Gastroesophageal sphincter (tissue), 4 donors: ENCODE results near the gene TBX1. TPM values are rescaled to one million over a fixed set of nuclear protein-coding genes. Genes with fewer than 3 reads are reported as not detected.

Experiments used
- ATAC-seq: fragments of 150-250 bp; one replicate; pipeline ENCODE4 v1.9.1; 2016; ENCODE audit warnings: mild to moderate bottlenecking, moderate library complexity
- H3K27ac ChIP-seq, 4 donors: fragments of 200-600 bp; sonication (generic) in 3 of 4; 1 replicate in 3 of 4; 2 replicates in 1 of 4; pipeline ENCODE4 v1.5.1; 2016 to 2019
- H3K27me3 ChIP-seq: fragments of 200-600 bp; sonication (generic); one replicate; pipeline ENCODE4 v1.5.1; 2019
- H3K36me3 ChIP-seq, 2 donors: fragments of 200-600 bp; sonication (generic); one replicate each; pipeline ENCODE4 v1.5.1; 2019; ENCODE audit warnings: control low read depth in 1 of 2
- H3K4me1 ChIP-seq, 3 donors: fragments of 200-600 bp; sonication (generic); 1 replicate in 2 of 3; 2 replicates in 1 of 3; pipeline ENCODE4 v1.5.1; 2016 to 2019; ENCODE audit warnings: control low read depth in 2 of 3
- H3K4me3 ChIP-seq, 2 donors: fragments of 200-600 bp; sonication (generic); one replicate each; pipeline ENCODE4 v1.5.1; 2019; ENCODE audit warnings: mild to moderate bottlenecking in 1 of 2, moderate library complexity in 1 of 2
- H3K9me3 ChIP-seq, 3 donors: fragments of 200-600 bp; sonication (generic); one replicate each; pipeline ENCODE4 v1.5.1; 2017 to 2019; ENCODE audit warnings: control low read depth in 2 of 3
- EP300 ChIP-seq: sonication (generic); formaldehyde crosslinking; IDR thresholded peaks from one replicate; pipeline ENCODE4 v1.6.1; 2017; ENCODE audit warnings: antibody characterized with exemption, mild to moderate bottlenecking
- POLR2A ChIP-seq, 2 donors: fragments of 450-650 bp; IDR thresholded peaks; one replicate each; pipeline ENCODE4 v1.6.1; 2017; ENCODE audit warnings: antibody characterized with exemption in 2 of 2, mild to moderate bottlenecking in 2 of 2, moderate library complexity in 1 of 2
- POLR2AphosphoS5 ChIP-seq: sonication (generic); formaldehyde crosslinking; IDR thresholded peaks from one replicate; pipeline ENCODE4 v1.6.1; 2017; ENCODE audit warnings: antibody characterized with exemption
- WGBS, 2 donors: methylation state at CpG; one replicate each; pipeline ENCODE4 v1.1.5; 2018; ENCODE audit warnings: low coverage in 1 of 2; 5-methylcytosine and 5-hydroxymethylcytosine counted together
- total RNA-seq, 4 donors: library from RNA; depleted of rRNA; stranded (reverse); fragments of >200 nt; gene quantifications; one replicate each; pipeline ENCODE4 v1.1.0, GENCODE V29; 2016
- TF ChIP-seq, protein P1 (sequence below), 4 experiments: fragments of 200-600 bp in 2 of 4; fragments of 450-650 bp in 2 of 4; sonication (generic) in 1 of 4; IDR thresholded peaks; one replicate each; pipeline ENCODE4 v1.5.1; 2017 to 2019; ENCODE audit warnings: antibody characterized with exemption in 4 of 4, mild to moderate bottlenecking in 2 of 4, moderate library complexity in 2 of 4

TBX1 gene
- total RNA-seq, 4 donors from 2014 or later: 0.31 to 2.7 (median 1.2) TPM

DNA sequence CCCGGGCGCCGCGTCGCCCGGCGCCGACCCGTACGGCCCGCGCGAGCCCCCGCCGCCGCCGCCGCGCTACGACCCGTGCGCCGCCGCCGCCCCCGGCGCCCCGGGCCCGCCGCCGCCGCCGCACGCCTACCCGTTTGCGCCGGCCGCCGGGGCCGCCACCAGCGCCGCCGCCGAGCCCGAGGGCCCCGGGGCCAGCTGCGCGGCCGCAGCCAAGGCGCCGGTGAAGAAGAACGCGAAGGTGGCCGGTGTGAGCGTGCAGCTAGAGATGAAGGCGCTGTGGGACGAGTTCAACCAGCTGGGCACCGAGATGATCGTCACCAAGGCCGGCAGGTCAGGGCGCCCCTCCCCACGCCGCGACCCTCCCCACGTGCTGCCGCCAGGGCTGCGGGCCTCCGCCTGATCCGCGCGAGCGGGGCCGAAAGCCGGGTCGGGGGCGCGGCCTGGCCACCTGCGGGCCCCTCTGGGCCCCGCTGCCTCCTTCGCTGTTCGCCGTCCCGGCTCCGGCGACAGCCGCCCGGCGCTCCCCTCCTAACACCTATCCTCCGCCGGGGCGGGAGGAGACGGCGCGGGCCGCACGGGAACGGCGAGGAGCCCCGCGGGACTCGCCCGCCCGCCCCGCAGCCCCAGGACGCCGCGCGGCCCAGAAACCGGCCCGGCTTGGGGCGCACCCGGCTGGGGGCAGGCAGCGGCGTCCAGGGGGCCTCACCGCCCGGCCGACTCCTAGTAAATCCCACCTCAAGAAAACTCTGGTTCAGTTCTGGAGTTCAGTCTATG lies 560 bp downstream of the TBX1 start:
- no peaks in the 10 kb centered on the region for H3K36me3 ChIP-seq
- H3K4me3 ChIP-seq: peak overlapping the region in 1 of 2 donors; percentile 37
- H3K27ac ChIP-seq: no peak overlapping the region

DNA sequence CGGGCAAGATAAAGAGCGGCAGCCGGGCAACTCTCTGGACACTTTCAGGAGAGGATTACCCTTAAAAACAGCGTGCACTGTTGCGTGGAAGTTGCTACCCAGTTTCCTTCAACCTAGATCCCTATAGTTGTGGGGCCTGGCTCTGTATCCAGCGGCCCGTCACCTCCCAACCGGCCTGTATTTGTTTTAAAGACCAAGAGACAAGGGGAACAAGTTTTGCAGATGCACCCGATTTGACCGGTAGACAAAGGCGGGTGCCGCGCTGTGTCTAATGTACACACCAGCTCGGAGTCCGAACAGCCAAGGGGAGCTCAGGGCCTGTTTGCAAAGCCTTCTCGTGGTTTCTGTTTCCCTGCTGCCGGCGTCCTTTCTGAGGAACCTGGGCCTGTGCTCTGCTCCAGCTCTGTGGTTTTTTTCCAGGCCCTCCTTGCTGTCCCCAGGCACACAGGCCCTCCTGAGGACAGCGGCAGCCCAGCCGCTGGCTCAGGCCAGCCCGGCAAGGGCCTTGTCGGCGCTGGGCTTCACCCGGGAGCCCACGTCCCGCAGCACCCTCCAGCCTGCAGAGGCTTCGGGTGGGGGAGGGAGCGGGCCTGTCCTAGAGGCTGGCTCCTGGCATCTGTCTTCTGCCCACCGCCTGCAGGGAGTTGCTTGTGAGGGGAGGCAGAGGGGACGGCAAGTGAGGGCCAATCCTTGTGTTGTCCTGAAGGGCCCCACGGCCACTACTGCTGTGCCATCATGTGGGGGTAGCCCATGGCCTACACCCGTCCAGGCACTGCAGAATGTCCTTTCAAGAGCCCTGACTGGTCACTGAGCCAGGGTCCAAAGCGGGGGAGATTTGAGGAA lies 1.4 kb downstream of the TBX1 start:
- Histone ChIP-seq H3K36me3 (no peaks in the 10 kb centered on the region), H3K27ac (no peak overlapping the region), H3K27me3 (peaks cover 95% of the 10 kb centered on the region), H3K4me3 (peak overlapping the region in 1 of 2 donors; percentile 37), H3K9me3 (no peaks in the 10 kb centered on the region), H3K4me1 (peaks cover 0 to 52% (median 9%) of the 10 kb centered on the region in 3 donors)
- 89 to 90% methylated on average over 2 to 5 of the region's 33 CpGs for WGBS, 2 donors
- TF ChIP-seq POLR2A (IDR thresholded peaks at IDR 0.05) (no peak), EP300 (no peak), POLR2AphosphoS5 (no peak)
- TF ChIP-seq, protein P1, sequence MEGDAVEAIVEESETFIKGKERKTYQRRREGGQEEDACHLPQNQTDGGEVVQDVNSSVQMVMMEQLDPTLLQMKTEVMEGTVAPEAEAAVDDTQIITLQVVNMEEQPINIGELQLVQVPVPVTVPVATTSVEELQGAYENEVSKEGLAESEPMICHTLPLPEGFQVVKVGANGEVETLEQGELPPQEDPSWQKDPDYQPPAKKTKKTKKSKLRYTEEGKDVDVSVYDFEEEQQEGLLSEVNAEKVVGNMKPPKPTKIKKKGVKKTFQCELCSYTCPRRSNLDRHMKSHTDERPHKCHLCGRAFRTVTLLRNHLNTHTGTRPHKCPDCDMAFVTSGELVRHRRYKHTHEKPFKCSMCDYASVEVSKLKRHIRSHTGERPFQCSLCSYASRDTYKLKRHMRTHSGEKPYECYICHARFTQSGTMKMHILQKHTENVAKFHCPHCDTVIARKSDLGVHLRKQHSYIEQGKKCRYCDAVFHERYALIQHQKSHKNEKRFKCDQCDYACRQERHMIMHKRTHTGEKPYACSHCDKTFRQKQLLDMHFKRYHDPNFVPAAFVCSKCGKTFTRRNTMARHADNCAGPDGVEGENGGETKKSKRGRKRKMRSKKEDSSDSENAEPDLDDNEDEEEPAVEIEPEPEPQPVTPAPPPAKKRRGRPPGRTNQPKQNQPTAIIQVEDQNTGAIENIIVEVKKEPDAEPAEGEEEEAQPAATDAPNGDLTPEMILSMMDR (IDR thresholded peaks at IDR 0.05): no peak
- ATAC-seq: no peak

More for the DNA sequence above, 560 bp downstream of the TBX1 start:
- peaks cover 0 to 52% (median 14%) of the 10 kb centered on the region in 3 donors for H3K4me1 ChIP-seq
- ATAC-seq: no peak
- H3K27me3 ChIP-seq: peaks cover 95% of the 10 kb centered on the region
- no CpG with 5 or more reads among the region's 117 CpGs for WGBS, 2 donors
- no peak for TF ChIP-seq EP300
- TF ChIP-seq, protein P1 (IDR thresholded peaks at IDR 0.05): no peak
- TF ChIP-seq POLR2AphosphoS5: no peak
- no peak for TF ChIP-seq POLR2A (IDR thresholded peaks at IDR 0.05)
- H3K9me3 ChIP-seq: no peaks in the 10 kb centered on the region

DNA sequence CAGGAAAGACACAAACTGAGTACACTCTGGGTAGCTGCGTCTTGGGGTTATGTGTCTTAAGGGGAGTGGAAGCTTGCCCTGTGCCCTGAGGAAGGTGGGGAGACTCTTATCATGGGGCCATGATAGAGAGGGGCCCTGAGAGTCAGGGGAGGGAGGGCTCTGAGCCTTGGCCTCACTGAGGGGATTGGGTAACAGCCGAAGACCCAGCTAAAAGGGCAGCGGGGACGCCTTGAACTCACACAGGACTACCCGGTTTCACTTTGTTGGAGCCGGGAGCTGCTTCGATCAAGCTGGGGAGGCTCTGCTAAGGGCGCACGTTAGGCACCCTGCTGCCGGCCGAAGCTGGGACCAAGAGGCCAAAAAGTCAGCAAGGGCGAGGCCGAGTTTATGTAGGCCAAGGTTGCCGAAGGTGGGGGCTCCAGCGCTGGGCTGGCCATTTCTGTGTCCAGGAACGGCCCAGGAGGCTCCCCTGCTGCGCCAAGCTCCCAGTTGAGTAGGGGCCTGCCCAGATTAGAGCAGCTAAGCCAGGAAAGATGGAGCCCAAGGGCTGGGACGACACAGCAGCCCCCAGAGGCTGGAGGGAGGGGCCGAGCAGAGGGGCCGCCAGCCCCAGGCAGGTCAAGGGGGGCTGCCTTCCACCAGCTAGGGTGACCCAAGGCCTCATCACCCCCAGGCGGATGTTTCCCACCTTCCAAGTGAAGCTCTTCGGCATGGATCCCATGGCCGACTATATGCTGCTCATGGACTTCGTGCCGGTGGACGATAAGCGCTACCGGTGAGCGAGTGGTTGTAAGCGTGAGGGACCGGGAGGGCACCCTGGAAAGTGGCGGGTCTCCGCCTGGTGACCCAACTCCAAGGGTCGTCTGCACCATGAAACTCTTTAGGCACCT lies 2.2 kb downstream of the TBX1 start:
- WGBS, 2 donors: 60 to 88% methylated on average over 1 to 4 of the region's 34 CpGs
- no peaks in the 10 kb centered on the region for H3K36me3 ChIP-seq
- no peak for TF ChIP-seq POLR2A (IDR thresholded peaks at IDR 0.05)
- TF ChIP-seq, protein P1 (IDR thresholded peaks at IDR 0.05): no peak
- ATAC-seq: no peak
- no peaks in the 10 kb centered on the region for H3K9me3 ChIP-seq
- H3K4me1 ChIP-seq: peaks cover 0 to 55% (median 9%) of the 10 kb centered on the region in 3 donors
- H3K4me3 ChIP-seq: no peak overlapping the region
- H3K27me3 ChIP-seq: peaks cover 95% of the 10 kb centered on the region
- no peak overlapping the region for H3K27ac ChIP-seq

DNA sequence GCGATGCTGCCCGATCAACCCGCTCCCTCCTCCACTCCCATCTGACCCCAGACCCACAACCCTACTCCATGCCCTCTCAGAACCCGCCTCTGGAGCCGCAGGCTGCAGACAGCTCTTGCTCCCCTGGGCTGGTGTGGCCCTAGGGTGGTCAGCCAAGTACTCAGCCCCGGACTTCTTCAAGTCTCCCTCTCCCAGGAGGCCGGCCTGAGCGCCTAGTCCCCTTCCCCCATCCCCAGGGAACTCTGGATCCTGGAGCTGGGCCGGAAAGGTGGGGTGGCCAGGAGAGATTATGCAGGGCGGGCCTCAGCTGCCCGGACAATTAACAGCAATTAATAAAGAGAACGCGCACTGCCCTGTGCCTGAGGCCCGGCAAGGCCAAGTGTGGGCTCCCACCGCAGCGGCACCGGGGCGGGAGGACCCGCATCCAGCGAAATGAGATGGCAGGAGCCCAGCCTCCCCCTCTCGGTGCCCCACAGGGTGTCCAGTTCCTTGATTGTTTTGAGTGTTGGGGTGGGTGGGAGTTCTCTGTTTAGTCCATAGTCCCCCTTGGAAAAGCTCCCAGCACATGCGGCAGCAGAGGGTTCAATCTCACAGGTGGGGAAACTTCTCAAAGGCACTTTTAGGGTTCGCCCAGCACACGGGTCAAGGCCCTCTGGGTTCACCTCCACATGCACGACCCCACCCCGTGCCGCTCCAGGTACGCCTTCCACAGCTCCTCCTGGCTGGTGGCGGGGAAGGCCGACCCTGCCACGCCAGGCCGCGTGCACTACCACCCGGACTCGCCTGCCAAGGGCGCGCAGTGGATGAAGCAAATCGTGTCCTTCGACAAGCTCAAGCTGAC lies 3.1 kb downstream of the TBX1 start:
- no peak for ATAC-seq
- WGBS, 2 donors: no CpG with 5 or more reads among the region's 39 CpGs
- Histone ChIP-seq H3K4me3 (no peak overlapping the region), H3K27ac (no peak overlapping the region), H3K27me3 (peaks cover 95% of the 10 kb centered on the region), H3K4me1 (peaks cover 0 to 58% (median 9%) of the 10 kb centered on the region in 3 donors), H3K36me3 (no peaks in the 10 kb centered on the region), H3K9me3 (no peaks in the 10 kb centered on the region)
- TF ChIP-seq, protein P1 (IDR thresholded peaks at IDR 0.05): no peak
- TF ChIP-seq POLR2A (IDR thresholded peaks at IDR 0.05) (no peak), POLR2AphosphoS5 (no peak), EP300 (no peak)
